SJCRH30 (cell line): ENCODE measurements around the gene ZNF723. TPM values are rescaled to one million over a fixed set of nuclear protein-coding genes. Genes with fewer than 3 reads are reported as not detected.
"Not testable (repeated sequence)": the region's sequence is repeated elsewhere in the genome, so short reads cannot be mapped to it uniquely, and the experiment has no call there.

Experiments used
- DNase-seq, 2 experiments: peaks; one replicate each; pipeline ENCODE4 v3.0.0-alpha.2; 2015 to 2020
- H3K27ac ChIP-seq: fragments of 250-450 bp; sonication (Bioruptor Pico); 2 replicates; pipeline ENCODE4 v1.5.1; 2020; ENCODE audit warnings: mild to moderate bottlenecking, moderate library complexity
- H3K27me3 ChIP-seq: fragments of 250-450 bp; sonication (Bioruptor Pico); 2 replicates; pipeline ENCODE4 v1.5.1; 2020; ENCODE audit warnings: mild to moderate bottlenecking, moderate library complexity
- H3K36me3 ChIP-seq: fragments of 250-450 bp; sonication (Bioruptor Pico); 2 replicates; pipeline ENCODE4 v1.5.1; 2020; ENCODE audit warnings: mild to moderate bottlenecking, moderate library complexity
- H3K4me1 ChIP-seq: fragments of 250-450 bp; sonication (Bioruptor Pico); 2 replicates; pipeline ENCODE4 v1.5.1; 2020; ENCODE audit warnings: mild to moderate bottlenecking, moderate library complexity
- H3K4me3 ChIP-seq: fragments of 250-450 bp; sonication (Bioruptor Pico); 2 replicates; pipeline ENCODE4 v1.5.1; 2020; ENCODE audit warnings: mild to moderate bottlenecking, moderate library complexity
- H3K9me3 ChIP-seq: fragments of 250-450 bp; sonication (Bioruptor Pico); replicated peaks from 2 replicates; pipeline ENCODE4 v1.5.1; 2020; ENCODE audit warnings: mild to moderate bottlenecking, moderate library complexity
- total RNA-seq: library from RNA; depleted of rRNA; stranded (reverse); fragments of >200 nt; shearing (Covaris generic); gene quantifications from 2 replicates; pipeline ENCODE4 v1.2.3, GENCODE V29; 2014; rRNA removed

ZNF723 gene
- not detected in 2 replicates for total RNA-seq

DNA sequence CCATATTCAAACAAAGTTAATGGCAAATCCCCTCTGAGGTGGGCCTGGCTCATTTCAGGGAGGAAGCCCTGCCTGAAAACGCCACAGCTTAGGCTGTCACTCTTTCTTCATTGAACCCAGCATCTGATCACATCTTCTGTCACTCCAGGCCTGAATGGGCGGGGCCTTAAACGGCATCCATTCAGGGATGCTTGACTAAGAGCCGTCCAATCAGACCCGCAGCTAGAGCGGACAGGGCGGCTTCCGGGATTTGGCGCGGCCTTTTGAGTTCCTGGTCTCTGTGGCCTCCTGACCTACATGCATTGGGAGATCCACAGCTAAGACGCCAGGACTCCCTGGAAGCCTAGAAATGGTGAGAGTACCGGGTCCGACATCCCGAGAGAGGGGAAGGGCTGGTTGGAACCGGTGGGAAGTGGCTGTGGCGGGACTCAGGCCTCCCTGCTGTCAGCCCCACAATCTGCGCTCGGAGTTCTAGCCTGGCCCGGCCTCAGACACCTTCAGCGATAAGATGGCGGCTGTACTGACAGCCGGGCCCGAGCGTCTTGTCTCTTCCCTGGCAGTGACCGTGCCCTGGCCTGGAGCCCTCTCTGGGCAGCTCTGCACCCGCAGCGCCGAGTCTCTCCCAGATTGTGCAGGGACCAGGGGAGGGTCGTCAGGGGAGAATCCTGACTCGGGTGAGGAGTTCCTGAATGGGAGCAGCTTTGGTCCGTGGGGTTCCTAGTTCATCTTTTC is at the start of gene ZNF723:
TSS of gene ZNF723 (plus strand) at position 261 of the 732 bp plus-strand sequence. CDS start at position 350, 89 bp downstream.
- Histone ChIP-seq H3K27ac (no peak within 1 kb of the TSS), H3K4me3 (no peak within 1 kb of the TSS)
- DNase-seq = no peak

DNA sequence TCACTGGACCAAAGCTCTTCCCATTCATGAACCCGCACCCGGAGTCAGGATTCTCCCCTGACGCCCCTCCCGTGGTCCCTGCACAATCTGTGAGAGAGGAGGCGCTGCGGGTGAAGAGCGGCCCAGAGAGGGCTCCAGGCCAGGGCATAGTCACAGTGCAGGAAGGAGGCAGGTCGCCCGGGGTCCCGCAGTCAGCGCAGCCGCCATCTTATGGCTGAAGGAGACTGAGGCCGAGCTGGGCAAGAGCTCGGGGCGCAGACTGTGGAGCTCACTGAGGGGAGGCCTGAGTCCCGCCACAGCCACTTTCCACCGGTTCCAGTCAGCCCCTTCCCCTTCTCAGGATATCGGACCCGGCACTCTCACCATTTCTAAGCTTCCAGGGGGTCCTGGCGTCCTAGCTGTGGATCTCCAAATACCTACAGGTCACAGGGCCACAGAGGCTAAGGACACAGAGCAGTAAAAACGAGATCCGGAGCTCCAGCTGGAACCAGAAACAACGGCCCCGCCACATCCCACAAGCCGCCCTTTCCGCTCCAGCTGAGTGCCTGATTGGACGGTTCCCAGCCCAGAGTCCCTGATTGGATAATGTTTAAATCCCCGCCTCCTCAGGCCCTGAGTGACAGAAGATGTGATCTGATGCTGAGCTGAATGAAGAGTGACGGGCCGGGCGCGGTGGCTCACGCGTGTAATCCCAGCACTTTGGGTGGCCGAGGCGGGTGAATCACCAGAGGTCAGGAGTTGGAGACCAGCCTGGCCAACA is 48.3 kb upstream of the ZNF723 start, which contains the start of gene ZNF99:
TSS of gene ZNF99 (minus strand) at position 501 of the 760 bp plus-strand sequence. CDS start at position 366, 135 bp downstream.
- Histone ChIP-seq H3K36me3 (no peaks in the 10 kb centered on the region), H3K4me3 (no peak within 1 kb of the TSS), H3K27me3 (no peaks in the 10 kb centered on the region), H3K27ac (no peak within 1 kb of the TSS), H3K9me3 (no peaks in the 10 kb centered on the region), H3K4me1 (no peaks in the 10 kb centered on the region)
- no peak for DNase-seq

More for the DNA sequence above, at the start of gene ZNF723:
- H3K36me3 ChIP-seq = no peaks in the 10 kb centered on the region
- H3K27me3 ChIP-seq = no peaks in the 10 kb centered on the region
- no peaks in the 10 kb centered on the region for H3K9me3 ChIP-seq
- H3K4me1 ChIP-seq = no peaks in the 10 kb centered on the region

DNA sequence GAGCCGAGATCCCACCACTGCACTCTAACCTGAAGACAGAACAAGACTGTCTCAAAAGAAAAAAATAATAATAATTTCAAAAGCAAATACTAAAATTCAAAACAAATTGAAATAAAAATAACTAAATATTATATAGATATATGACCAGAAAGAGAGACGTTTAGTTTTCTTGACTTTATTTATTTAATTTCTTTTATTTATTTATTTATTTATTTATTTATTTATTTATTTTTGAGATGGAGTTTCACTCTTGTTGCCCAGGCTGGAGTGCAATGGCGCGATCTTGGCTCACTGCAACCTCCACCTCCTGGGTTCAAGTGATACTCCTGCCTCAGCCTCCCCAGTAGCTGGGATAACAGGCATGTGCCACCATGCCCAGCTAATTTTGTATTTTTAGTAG is 39.2 kb upstream of the ZNF723 start:
- not testable (repeated sequence) for H3K4me3 ChIP-seq, H3K36me3 ChIP-seq, H3K27me3 ChIP-seq, H3K9me3 ChIP-seq, H3K27ac ChIP-seq, H3K4me1 ChIP-seq, DNase-seq

- DNase-seq = no peak
- no peaks in the 10 kb centered on the region for H3K4me1 ChIP-seq
- H3K36me3 ChIP-seq = no peaks in the 10 kb centered on the region
- H3K9me3 ChIP-seq = no peaks in the 10 kb centered on the region
- H3K27me3 ChIP-seq = no peaks in the 10 kb centered on the region
- no peak overlapping the region for H3K4me3 ChIP-seq
- no peak overlapping the region for H3K27ac ChIP-seq
Observed at GRCh38 chr19:22797040-22797439, 35.1 kb upstream of the ZNF723 start.

- Histone ChIP-seq H3K27me3 (no peaks in the 10 kb centered on the region), H3K9me3 (no peaks in the 10 kb centered on the region), H3K27ac (no peak overlapping the region), H3K4me3 (no peak overlapping the region), H3K36me3 (no peaks in the 10 kb centered on the region), H3K4me1 (no peaks in the 10 kb centered on the region)
- DNase-seq = no peak
Observed at GRCh38 chr19:22806418-22806817, 25.7 kb upstream of the ZNF723 start.

DNA sequence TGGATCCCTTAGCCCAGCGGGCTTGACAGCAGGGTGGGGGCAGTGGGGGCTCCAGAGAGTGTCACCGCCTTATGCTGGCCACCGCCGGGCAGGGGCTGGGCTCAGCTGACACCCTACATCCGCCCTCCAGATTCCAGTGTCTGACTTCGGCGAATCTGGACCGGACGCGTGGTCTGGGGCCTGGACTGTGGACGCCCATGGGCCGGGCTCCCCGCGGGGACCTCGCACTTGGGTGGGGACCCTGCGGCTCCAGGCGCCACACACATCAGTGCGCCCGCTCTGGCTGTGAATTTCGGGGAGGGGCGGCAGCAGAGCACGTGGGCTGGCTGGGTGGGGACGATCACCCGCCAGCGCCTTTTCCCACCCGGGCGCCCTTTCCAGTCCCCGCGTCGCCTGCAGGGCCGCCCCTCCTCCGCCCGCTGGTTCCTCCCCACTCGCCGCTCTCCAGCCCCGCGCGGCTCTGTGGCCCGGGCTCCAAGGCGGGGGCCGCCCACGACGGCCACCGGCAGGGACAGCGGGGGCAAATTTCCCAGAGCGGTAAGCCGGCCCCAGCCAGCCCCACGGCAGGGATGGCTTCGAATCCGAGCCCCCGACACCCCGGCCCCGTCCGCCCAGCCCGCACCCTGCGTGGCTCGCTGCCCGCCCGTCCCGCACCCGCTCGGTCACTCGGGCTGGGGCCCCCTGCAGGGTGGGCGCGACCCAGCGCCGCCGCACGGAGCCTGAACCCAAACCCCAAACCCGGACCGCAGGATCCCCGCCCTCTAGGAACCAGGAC is 24.8 kb upstream of the ZNF723 start:
- H3K36me3 ChIP-seq = no peaks in the 10 kb centered on the region
- H3K4me1 ChIP-seq = no peaks in the 10 kb centered on the region
- DNase-seq = no peak
- no peaks in the 10 kb centered on the region for H3K27me3 ChIP-seq
- no peak overlapping the region for H3K27ac ChIP-seq
- no peak overlapping the region for H3K4me3 ChIP-seq
- no peaks in the 10 kb centered on the region for H3K9me3 ChIP-seq

DNA sequence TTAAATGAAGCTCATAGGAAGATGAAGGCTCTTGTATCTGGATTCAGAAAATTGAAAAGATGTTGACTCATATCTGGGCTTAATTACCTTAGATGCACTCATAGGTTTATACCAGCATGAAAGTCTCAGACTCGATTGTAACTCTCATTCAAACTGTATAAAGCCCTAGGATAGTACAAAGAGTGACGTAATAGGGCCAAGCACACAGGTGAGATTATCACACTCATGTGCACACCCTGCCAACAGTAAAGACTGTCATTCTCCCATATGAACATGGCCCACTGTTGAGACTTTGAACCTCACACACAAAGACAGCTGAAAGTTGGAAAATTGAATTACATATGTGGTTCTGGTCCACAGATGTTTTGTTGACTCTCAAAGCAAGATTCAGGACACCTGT is 18.0 kb upstream of the ZNF723 start:
- no peaks in the 10 kb centered on the region for H3K4me1 ChIP-seq
- no peaks in the 10 kb centered on the region for H3K36me3 ChIP-seq
- no peak overlapping the region for H3K27ac ChIP-seq
- H3K27me3 ChIP-seq = no peaks in the 10 kb centered on the region
- H3K9me3 ChIP-seq = no peaks in the 10 kb centered on the region
- H3K4me3 ChIP-seq = no peak overlapping the region
- no peak for DNase-seq

GRCh38 chr19:22831211-22831610 is 880 bp upstream of the ZNF723 start:
- H3K36me3 ChIP-seq = no peaks in the 10 kb centered on the region
- no peak overlapping the region for H3K27ac ChIP-seq
- H3K9me3 ChIP-seq = no peaks in the 10 kb centered on the region
- DNase-seq = no peak
- no peaks in the 10 kb centered on the region for H3K27me3 ChIP-seq
- H3K4me1 ChIP-seq = no peaks in the 10 kb centered on the region
- H3K4me3 ChIP-seq = no peak overlapping the region

- H3K4me3 ChIP-seq, H3K27ac ChIP-seq, H3K27me3 ChIP-seq, H3K4me1 ChIP-seq, H3K36me3 ChIP-seq, DNase-seq: not testable (repeated sequence)
- H3K9me3 ChIP-seq = peaks cover 14% of the 10 kb centered on the region; the same call in 1 of the 2 replicates
Observed at GRCh38 chr19:22857713-22858320, 25.7 kb downstream of the ZNF723 start.

DNA sequence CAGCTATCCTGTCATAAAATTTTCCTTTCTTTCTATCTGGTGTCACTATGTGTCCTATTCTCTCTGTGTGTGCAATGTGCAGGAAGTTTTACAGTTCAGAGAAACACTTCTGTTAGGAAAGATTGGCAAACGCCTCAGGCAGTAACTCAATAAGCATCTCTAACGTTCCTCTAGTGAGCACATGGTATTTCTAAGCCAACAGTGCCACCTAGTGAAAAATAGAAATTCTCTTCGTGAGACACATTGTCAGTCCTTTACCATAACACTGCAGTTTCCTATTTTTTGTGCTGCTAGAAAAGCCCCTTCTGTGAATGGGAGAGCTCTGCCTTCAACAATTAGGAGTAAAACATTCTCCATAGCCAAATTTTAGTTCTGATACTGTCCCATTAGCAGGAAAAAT is 50.7 kb downstream of the ZNF723 start:
- Histone ChIP-seq H3K4me3 (no peak overlapping the region), H3K27ac (no peak overlapping the region), H3K9me3 (no peaks in the 10 kb centered on the region; the same call in 1 of the 2 replicates), H3K4me1 (no peaks in the 10 kb centered on the region), H3K27me3 (no peaks in the 10 kb centered on the region), H3K36me3 (no peaks in the 10 kb centered on the region)
- DNase-seq = peak; percentile 26 to 75

GRCh38 chr19:22893855-22894270 is 61.8 kb downstream of the ZNF723 start:
- Histone ChIP-seq H3K36me3 (no peaks in the 10 kb centered on the region), H3K4me3 (no peak overlapping the region), H3K4me1 (no peaks in the 10 kb centered on the region), H3K27me3 (no peaks in the 10 kb centered on the region), H3K9me3 (no peaks in the 10 kb centered on the region), H3K27ac (no peak overlapping the region)
- no peak for DNase-seq

DNA sequence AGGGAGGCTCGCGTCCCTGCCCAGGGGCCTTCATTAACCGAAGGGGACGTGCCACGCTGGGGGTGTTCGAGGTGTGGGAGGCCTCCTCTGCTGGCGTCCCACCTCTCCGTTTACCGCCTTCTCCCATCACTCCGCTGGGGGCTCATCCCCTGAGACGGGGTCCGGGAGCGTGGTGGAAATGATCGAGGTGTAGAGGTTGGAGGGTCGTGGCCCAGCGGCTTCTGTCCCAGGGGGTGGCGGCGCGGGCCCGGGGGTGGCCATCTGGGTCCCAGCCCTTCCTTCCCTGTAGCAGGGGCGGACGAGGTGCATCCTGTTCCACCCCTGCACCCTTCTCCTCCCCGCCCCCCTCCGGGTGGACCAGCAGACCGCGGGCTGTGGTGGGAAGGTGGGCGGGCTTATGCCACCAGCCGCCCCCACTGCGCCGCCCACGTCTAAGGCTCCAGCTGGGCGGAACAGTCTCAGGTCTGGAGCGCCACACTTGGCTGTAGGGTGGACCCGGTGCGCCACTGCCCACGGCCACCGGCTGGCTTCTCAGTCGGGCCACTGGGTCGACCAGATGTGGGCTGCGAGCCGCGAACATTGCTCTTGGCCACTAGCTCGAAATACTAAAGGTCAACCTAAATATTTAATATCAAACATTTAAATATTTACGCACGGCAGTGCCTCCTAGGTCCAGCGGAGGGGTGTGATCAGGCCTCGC is 69.5 kb downstream of the ZNF723 start:
- Histone ChIP-seq H3K4me3 (no peak overlapping the region), H3K36me3 (no peaks in the 10 kb centered on the region), H3K27ac (no peak overlapping the region), H3K9me3 (no peaks in the 10 kb centered on the region), H3K27me3 (no peaks in the 10 kb centered on the region), H3K4me1 (no peaks in the 10 kb centered on the region)
- no peak for DNase-seq
